WERI-Rb-1 (cell line): ENCODE measurements around the gene SERPINI1.

Experiments used
- DNase-seq: peaks from one replicate; pipeline ENCODE4 v3.0.0-alpha.2; 2020
- H3K27ac ChIP-seq: fragments of 250-450 bp; sonication (Bioruptor Pico); 2 replicates; pipeline ENCODE4 v1.5.1; 2020; ENCODE audit warnings: mild to moderate bottlenecking, moderate library complexity
- H3K27me3 ChIP-seq: fragments of 250-450 bp; sonication (Bioruptor Pico); 2 replicates; pipeline ENCODE4 v1.5.1; 2021; ENCODE audit warnings: mild to moderate bottlenecking, low read depth, moderate library complexity; ENCODE audit not compliant: insufficient read depth, severe bottlenecking
- H3K36me3 ChIP-seq: fragments of 250-450 bp; sonication (Bioruptor Pico); 2 replicates; pipeline ENCODE4 v1.5.1; 2020; ENCODE audit warnings: mild to moderate bottlenecking, moderate library complexity
- H3K4me3 ChIP-seq: 2 replicates; pipeline ENCODE4 v1.5.1; 2011; ENCODE audit warnings: low read depth, mild to moderate bottlenecking, control low read depth, low read length
- H3K9me3 ChIP-seq: fragments of 250-450 bp; sonication (Bioruptor Pico); 2 replicates; pipeline ENCODE4 v1.5.1; 2021; ENCODE audit warnings: mild to moderate bottlenecking, moderate library complexity; ENCODE audit not compliant: severe bottlenecking
- TF ChIP-seq, protein P1 (sequence below): IDR thresholded peaks from 2 replicates; pipeline ENCODE4 v1.5.1; 2011; ENCODE audit warnings: low read depth, mild to moderate bottlenecking, control low read depth, inconsistent platforms, low read length

Gene SERPINI1

DNA sequence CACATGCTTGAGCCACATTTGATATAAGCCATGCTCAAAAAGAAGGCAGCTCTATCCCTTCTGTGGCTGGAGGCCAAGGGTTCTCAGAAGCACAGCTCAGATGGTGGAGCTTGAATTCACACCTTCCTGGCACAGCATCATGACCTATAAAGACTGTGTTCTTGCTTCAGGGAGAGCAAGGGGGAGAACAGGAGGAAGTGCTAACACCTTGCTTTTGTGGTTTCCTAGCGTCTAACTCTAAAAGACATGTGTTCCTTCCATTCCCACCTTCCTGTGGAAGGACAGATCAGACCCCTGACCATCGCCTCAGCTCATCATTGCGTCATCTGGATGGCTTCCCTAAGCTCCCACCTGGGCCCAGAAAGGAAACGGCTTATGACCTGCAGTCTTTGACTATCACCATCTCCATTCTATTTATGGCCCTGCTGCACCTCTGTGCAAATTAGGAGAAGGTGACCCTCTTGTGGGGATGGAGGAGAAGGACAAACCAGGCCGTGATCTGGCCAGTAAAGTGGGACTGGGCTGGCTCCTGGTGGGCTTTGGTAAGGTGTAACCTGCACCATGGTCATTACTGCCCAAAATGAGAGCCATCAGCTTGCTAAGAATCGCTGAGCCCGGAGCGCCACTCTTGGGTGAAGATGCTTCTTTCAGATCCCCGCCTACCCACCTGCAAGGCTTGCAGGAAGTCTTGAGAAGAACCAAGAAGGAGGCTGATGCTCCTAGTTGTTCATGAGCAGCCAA, 128.5 kb downstream of the SERPINI1 start:
- H3K27me3 ChIP-seq: no peaks in the 10 kb centered on the region
- H3K9me3 ChIP-seq: no peaks in the 10 kb centered on the region
- DNase-seq: no peak
- TF ChIP-seq, protein P1, sequence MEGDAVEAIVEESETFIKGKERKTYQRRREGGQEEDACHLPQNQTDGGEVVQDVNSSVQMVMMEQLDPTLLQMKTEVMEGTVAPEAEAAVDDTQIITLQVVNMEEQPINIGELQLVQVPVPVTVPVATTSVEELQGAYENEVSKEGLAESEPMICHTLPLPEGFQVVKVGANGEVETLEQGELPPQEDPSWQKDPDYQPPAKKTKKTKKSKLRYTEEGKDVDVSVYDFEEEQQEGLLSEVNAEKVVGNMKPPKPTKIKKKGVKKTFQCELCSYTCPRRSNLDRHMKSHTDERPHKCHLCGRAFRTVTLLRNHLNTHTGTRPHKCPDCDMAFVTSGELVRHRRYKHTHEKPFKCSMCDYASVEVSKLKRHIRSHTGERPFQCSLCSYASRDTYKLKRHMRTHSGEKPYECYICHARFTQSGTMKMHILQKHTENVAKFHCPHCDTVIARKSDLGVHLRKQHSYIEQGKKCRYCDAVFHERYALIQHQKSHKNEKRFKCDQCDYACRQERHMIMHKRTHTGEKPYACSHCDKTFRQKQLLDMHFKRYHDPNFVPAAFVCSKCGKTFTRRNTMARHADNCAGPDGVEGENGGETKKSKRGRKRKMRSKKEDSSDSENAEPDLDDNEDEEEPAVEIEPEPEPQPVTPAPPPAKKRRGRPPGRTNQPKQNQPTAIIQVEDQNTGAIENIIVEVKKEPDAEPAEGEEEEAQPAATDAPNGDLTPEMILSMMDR: no peak
- no peak overlapping the region for H3K4me3 ChIP-seq
- no peaks in the 10 kb centered on the region for H3K36me3 ChIP-seq
- H3K27ac ChIP-seq: no peak overlapping the region

DNA sequence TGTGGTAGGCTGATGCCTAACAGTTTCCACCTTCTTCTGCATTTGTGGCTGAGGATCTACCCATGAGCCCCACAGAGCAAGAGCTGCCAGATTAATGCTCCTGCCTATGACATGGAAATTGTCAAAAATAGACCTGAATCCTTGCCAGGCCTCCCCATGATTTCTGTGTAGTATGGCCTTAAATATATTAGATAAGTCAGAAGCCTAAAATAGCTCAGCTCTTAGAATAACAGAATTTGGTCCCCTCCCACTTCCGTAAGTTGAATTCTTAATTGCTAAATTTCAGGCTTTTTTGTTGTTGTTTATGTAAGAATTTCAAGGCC, 129.0 kb downstream of the SERPINI1 start:
- DNase-seq: no peak
- TF ChIP-seq, protein P1: no peak
- no peaks in the 10 kb centered on the region for H3K27me3 ChIP-seq
- no peak overlapping the region for H3K4me3 ChIP-seq
- no peaks in the 10 kb centered on the region for H3K36me3 ChIP-seq
- no peak overlapping the region for H3K27ac ChIP-seq
- H3K9me3 ChIP-seq: no peaks in the 10 kb centered on the region

DNA sequence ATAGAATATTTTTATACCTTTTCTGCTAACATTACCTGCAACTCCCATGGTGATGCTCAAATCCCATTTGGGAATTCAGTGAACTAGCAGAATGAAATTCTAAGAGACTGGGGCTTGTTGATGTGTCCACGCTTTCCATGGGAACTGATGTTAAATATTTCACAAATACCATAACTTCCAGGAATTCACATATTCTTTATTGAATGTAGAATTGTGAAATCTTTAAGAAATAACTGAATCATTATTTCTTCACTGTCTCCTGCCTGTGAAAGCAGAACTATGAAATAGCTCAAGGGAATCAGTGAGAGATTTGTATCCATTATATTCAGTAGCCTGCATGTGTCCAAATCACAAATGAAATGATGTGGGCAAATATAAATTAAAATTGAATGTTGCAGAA, 130.8 kb downstream of the SERPINI1 start:
- no peak for DNase-seq
- Histone ChIP-seq H3K36me3 (no peaks in the 10 kb centered on the region), H3K27me3 (no peaks in the 10 kb centered on the region), H3K27ac (no peak overlapping the region), H3K4me3 (no peak overlapping the region), H3K9me3 (no peaks in the 10 kb centered on the region)
- TF ChIP-seq, protein P1: no peak

DNA sequence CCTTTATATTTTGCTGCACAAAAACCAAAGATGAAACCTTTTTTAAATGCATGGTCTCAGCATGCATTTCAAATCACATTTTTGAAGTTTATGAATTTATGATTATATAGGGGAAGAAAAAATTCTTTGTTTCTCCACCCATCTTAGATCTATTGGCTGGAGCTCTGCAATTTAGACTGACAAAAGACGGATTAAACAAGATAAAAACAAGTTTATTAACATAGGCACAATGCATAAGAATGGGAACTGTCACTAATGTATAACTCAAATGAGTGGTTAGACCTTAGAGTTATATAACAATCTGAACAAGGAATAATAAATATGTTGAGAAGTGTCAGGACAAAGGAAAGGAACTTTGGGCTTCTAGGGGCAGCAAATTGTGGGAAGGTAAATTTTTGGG, 132.5 kb downstream of the SERPINI1 start:
- TF ChIP-seq, protein P1: no peak
- Histone ChIP-seq H3K4me3 (no peak overlapping the region), H3K9me3 (no peaks in the 10 kb centered on the region), H3K36me3 (no peaks in the 10 kb centered on the region), H3K27ac (no peak overlapping the region), H3K27me3 (no peaks in the 10 kb centered on the region)
- DNase-seq: no peak

DNA sequence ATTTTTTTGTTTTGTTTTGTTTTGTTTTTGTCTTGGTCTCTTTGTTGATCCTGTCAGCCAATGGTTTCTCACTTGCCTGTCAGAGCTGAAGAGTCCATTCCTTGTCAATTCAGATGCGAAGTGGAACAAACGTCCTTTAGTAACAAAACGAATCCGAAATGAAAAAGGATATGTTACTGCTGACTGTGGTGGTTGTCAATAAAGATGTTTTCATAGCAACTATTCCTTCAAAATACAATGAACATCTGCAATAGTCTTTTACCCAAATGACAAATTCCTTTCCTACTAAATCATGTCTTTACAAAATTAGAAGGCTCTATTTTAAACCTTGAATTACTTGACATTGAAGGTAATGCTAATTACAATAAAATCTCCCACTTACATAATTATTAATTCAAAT, 134.7 kb downstream of the SERPINI1 start:
- no peak for DNase-seq
- H3K36me3 ChIP-seq: no peaks in the 10 kb centered on the region
- TF ChIP-seq, protein P1: no peak

DNA sequence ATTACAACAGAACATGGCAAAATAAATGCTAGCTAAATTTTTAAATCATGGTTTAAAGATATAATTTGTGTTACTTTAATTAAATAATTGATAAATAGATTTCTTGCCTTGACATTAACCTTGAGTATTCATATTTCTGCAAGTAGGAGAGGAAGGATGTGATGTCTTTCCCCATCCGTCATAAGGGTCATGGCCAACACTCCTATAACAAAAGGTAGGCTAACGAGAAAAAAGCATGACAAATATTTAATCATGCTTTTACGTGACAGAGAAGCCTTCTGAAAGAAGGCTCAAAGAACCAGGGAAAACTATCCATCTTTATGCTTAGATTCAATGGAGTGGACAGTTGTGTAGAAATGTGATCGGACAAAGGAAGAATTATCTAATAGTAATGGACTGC, 135.2 kb downstream of the SERPINI1 start:
- Histone ChIP-seq H3K4me3 (no peak overlapping the region), H3K27ac (no peak overlapping the region), H3K9me3 (no peaks in the 10 kb centered on the region), H3K36me3 (no peaks in the 10 kb centered on the region), H3K27me3 (no peaks in the 10 kb centered on the region)
- TF ChIP-seq, protein P1: no peak
- no peak for DNase-seq

More for the DNA sequence above, 134.7 kb downstream of the SERPINI1 start:
- H3K4me3 ChIP-seq: no peak overlapping the region
- H3K27ac ChIP-seq: no peak overlapping the region
- no peaks in the 10 kb centered on the region for H3K9me3 ChIP-seq
- no peaks in the 10 kb centered on the region for H3K27me3 ChIP-seq
